Measurements from ENCODE around the gene SMG6.
"Not testable (repeated sequence)": the region's sequence is repeated elsewhere in the genome, so short reads cannot be mapped to it uniquely, and the experiment has no call there.

Gene SMG6

GRCh38 chr17:2202996-2203575 lies 100.5 kb downstream of the SMG6 start:
- no peak for DNase-seq (ENCODE audit: low spot score)

- no peak for DNase-seq (ENCODE audit: low spot score)
Measured at GRCh38 chr17:2202302-2202995, 101.1 kb downstream of the SMG6 start.

DNA sequence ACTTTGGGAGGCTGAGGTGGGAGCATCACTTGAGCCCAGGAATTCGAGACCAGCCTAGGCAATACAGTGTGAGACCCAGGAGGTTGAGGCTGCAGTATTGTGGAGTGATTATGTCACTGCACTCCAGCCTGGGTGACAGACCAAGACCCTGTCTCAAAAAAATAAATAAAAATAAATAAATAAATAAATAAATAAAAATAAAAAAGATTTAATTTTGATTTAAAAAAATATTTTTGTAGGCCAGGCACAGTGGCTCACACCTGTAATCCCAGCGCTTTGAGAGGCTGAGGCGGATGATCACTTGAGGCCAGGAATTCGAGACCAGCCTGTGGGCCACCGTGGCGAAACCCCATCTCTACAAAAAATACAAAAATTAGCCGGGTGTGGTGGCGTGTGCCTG lies 104.2 kb downstream of the SMG6 start:
- DNase-seq (ENCODE audit: low spot score): not testable (repeated sequence)

DNA sequence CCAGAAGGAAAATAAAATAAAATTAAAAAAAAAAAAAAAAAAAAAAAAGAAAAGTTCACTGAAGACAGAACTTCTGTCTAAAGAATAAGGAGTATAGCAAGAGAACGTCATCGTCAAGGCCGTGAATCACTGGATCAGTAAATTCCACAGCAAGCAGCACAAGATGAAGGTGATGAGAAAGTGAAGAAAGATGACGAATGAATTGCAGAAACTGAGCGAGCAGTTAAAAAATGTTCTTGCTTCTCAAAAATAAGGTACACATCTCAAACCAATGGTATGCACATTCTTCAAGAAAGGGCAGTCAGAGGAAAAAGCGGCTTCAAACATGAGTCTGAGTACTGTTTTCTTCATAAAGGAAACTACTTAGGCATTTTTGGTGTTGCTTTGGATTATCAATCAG lies 104.7 kb downstream of the SMG6 start:
- no peak for DNase-seq (ENCODE audit: low spot score)

- no peak for DNase-seq (ENCODE audit: low spot score)
Measured at GRCh38 chr17:2197271-2197670, 106.3 kb downstream of the SMG6 start.

DNA sequence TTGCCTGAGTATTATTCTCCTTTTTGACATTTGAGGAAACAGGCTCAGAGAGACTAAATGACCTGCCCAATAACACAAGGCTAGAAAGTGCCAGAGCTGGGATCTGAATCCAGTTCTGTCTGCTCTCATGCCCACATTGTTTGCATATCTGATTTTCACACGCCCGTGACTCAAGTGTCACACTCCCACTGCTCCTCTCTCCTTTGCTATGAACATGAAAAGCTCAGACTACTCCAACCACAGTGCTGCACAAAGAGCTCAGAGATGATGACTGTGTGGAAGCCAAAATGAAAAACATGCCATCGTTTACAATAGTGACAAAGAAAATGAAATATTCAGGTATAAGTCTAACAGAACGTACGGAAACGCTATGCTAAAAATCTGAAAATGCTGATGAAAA lies 107.9 kb downstream of the SMG6 start:
- DNase-seq (ENCODE audit: low spot score): no peak

- DNase-seq (ENCODE audit: low spot score): no peak
Measured at GRCh38 chr17:2194889-2195335, 108.7 kb downstream of the SMG6 start.

- peak; percentile 99 for DNase-seq (ENCODE audit: low spot score)
Measured at GRCh38 chr17:2192367-2193057, 111.1 kb downstream of the SMG6 start.

- peak; percentile 45 for DNase-seq (ENCODE audit: low spot score)
Measured at GRCh38 chr17:2191785-2192184, 111.8 kb downstream of the SMG6 start.

GRCh38 chr17:2191227-2191626 lies 112.4 kb downstream of the SMG6 start:
- DNase-seq (ENCODE audit: low spot score): no peak

- no peak for DNase-seq (ENCODE audit: low spot score)
Measured at GRCh38 chr17:2190014-2190413, 113.6 kb downstream of the SMG6 start.

DNA sequence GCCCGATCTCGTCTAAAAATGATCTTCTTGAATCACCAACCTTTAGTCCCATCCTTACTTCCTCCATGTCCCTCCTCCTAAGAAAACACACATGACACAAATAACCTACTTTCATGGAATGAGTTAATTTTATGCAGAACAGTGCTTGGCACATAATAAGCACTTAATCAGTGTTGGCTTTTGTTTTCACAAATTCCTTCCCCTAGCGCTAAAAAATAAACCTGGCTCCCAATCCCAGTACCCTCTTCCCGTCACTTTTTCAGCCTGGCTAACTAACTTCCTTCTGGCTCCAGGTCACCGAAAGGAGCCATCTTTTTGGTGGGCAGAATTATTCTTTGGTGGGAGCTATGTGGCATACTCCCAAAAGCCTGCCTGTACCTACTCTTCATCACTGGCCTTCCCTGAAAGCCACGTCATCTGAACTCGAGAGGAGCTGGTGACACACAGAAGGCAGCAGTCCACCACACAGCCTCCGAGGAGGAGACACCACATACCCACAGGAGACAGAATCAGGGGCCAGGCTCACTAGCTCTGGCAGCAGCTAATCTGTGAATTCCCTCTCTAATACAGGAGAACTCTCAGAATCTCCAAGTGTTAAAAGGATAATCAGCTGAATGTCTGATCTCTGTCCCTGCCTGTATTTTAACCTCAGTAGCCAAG lies 114.5 kb downstream of the SMG6 start:
- no peak for DNase-seq (ENCODE audit: low spot score)

DNA sequence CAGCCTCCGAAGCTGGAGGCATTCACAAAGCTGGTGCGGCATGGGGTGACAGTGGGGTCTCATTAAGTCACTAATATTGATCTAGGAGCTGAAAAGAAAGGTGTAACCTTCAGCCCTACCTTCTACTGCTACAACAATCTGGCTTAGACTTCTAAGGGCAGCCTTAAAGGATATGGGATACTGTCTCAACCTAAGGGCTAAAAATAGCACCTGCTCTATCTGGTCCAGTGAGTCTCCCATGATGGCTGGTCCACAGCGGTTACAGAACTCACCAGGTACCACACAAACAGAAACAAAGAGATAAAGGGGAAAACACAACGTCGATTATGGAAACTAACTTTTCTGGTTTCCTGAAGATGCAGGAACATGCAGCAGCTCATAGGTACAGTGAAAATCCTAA lies 115.8 kb downstream of the SMG6 start:
- DNase-seq (ENCODE audit: low spot score): no peak

GRCh38 chr17:2186937-2187336 lies 116.6 kb downstream of the SMG6 start:
- no peak for DNase-seq (ENCODE audit: low spot score)

- DNase-seq (ENCODE audit: low spot score): no peak
Measured at GRCh38 chr17:2184993-2185931, 118.3 kb downstream of the SMG6 start.

DNA sequence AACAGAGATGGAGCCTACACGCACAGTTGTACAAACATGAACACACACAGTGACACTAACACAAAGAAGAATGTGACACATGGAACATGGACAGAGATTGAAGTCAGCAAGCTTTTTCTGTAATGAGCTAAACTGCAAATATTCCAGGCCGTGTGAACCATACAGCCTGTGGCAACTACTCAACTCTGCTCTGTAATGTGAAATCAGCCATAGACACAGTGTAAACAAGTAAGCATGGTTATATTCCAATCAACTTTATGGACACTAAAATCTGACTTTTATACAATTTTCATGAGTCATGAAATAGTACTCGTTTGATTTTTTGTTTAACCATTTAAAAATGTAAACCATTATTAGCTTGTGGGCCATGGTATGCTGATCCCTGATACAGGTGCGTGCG lies 120.2 kb downstream of the SMG6 start:
- no peak for DNase-seq (ENCODE audit: low spot score)

- no peak for DNase-seq (ENCODE audit: low spot score)
Measured at GRCh38 chr17:2181897-2182448, 121.6 kb downstream of the SMG6 start.

GRCh38 chr17:2181206-2181896 lies 122.2 kb downstream of the SMG6 start:
- peak; percentile 16 for DNase-seq (ENCODE audit: low spot score)

DNA sequence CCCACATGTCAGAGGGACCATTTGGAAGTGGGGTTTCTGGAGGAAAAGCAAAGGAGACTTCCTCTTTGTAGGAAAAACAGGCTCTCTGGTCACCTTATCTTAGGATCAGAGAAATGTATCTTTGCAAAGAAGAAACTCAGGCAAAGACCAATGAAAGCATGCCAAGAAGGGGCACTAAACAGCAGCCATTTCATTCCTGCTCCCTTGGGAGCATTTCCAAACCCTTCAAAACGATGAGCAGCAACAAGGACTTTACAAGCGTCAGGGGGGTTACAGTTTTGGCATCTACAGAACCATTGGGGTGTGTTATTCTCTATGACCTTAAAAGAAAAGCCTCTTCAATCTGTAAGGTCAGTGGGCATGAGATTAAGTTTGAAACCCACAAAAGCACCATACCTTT lies 122.8 kb downstream of the SMG6 start:
- DNase-seq (ENCODE audit: low spot score): no peak

- peak; percentile 70 for DNase-seq (ENCODE audit: low spot score)
Measured at GRCh38 chr17:2179615-2180295, 123.8 kb downstream of the SMG6 start.
